ENCODE data around the gene CHST8. TPM values are rescaled to one million over a fixed set of nuclear protein-coding genes. Genes with fewer than 3 reads are reported as not detected.

CHST8 gene, protein sequence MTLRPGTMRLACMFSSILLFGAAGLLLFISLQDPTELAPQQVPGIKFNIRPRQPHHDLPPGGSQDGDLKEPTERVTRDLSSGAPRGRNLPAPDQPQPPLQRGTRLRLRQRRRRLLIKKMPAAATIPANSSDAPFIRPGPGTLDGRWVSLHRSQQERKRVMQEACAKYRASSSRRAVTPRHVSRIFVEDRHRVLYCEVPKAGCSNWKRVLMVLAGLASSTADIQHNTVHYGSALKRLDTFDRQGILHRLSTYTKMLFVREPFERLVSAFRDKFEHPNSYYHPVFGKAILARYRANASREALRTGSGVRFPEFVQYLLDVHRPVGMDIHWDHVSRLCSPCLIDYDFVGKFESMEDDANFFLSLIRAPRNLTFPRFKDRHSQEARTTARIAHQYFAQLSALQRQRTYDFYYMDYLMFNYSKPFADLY
- 0.35 TPM in 1 of 3 replicates, not detected in the others for total RNA-seq
- long read RNA-seq = 0 reads

DNA sequence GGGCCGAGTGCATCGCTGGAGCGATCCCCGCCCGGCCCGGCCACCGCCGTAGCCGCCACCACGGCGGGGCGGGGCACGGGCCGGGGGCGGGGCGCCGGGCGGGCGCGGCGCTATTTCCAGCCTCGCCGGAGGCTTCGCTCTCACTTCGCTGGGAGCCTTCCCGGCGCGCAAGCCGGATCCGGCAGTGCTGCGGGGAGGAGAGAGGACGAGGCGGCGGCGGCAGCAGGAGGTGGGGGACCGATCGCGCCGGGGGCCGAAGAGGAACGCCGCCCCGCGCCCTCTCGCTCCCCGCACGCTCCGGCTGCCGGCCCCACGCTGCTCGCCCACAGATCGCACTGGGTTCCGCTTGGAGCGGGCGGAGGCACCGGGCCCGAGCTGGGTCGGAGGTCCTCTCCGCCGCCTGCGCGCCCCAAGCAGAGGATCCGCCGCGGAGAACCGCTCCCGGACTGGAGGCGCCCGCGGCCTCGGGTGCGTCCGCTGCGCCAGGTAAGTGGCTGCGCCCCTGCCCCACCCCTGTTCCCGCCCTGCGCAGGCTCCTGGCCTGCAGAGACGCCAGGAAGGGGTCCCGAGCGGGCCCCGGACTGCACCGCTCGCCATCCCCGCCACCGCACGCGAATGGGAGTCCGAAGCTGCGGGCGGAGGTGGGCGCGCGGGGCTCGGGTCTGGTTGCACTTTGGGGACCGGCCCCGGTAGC lies at the start of gene CHST8:
Gene CHST8, plus strand, starts transcription at position 143 of the 694 bp plus-strand sequence. CDS start 67,309 bp downstream, outside the sequence.
- Mint-ChIP-seq H3K9me3 (ENCODE audit: low read depth) (no peaks in the 10 kb centered on the region), H3K27ac (ENCODE audit: unreplicated experiment) (no peak within 1 kb of the TSS), H3K4me3 (ENCODE audit: unreplicated experiment) (peak within 1 kb of the TSS; percentile 46), H3K27me3 (ENCODE audit: low read depth) (peaks cover 63% of the 10 kb centered on the region), H3K4me1 (ENCODE audit: low read depth) (peaks cover 3% of the 10 kb centered on the region), H3K36me3 (ENCODE audit: low read depth) (peaks cover 1% of the 10 kb centered on the region)
- peak; percentile 69 for DNase-seq (ENCODE audit: low spot score)
- TF ChIP-seq, protein P1, sequence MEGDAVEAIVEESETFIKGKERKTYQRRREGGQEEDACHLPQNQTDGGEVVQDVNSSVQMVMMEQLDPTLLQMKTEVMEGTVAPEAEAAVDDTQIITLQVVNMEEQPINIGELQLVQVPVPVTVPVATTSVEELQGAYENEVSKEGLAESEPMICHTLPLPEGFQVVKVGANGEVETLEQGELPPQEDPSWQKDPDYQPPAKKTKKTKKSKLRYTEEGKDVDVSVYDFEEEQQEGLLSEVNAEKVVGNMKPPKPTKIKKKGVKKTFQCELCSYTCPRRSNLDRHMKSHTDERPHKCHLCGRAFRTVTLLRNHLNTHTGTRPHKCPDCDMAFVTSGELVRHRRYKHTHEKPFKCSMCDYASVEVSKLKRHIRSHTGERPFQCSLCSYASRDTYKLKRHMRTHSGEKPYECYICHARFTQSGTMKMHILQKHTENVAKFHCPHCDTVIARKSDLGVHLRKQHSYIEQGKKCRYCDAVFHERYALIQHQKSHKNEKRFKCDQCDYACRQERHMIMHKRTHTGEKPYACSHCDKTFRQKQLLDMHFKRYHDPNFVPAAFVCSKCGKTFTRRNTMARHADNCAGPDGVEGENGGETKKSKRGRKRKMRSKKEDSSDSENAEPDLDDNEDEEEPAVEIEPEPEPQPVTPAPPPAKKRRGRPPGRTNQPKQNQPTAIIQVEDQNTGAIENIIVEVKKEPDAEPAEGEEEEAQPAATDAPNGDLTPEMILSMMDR (IDR thresholded peaks at IDR 0.05) = no peak

DNA sequence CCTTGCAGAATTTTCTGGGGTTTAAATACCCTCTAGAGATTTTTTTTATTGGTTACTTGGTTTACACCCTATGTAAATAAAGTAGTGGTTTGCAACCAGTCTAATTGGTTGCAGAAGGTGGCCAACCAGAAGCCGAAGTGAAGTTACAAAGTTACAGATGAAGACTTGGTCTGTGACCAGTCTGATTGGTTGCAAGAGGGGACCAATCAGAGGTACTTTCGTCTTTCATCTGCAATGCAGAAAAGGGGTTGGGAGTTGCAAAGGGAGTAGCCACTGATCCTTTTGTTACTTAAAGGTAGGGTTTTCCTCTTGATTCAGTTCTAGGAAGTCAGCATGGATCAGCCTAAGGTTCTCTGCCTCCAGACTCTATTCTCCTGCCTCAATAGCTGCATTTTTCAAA lies 48.8 kb upstream of the CHST8 start:
- H3K4me1 Mint-ChIP-seq (ENCODE audit: low read depth) = no peaks in the 10 kb centered on the region
- no peak overlapping the region for H3K27ac Mint-ChIP-seq (ENCODE audit: unreplicated experiment)
- no peak overlapping the region for H3K4me3 Mint-ChIP-seq (ENCODE audit: unreplicated experiment)
- peaks cover 26% of the 10 kb centered on the region for H3K27me3 Mint-ChIP-seq (ENCODE audit: low read depth)
- TF ChIP-seq, protein P1 (IDR thresholded peaks at IDR 0.05) = no peak
- DNase-seq (ENCODE audit: low spot score) = no peak
- peaks cover 16% of the 10 kb centered on the region for H3K9me3 Mint-ChIP-seq (ENCODE audit: low read depth)
- no peaks in the 10 kb centered on the region for H3K36me3 Mint-ChIP-seq (ENCODE audit: low read depth)

DNA sequence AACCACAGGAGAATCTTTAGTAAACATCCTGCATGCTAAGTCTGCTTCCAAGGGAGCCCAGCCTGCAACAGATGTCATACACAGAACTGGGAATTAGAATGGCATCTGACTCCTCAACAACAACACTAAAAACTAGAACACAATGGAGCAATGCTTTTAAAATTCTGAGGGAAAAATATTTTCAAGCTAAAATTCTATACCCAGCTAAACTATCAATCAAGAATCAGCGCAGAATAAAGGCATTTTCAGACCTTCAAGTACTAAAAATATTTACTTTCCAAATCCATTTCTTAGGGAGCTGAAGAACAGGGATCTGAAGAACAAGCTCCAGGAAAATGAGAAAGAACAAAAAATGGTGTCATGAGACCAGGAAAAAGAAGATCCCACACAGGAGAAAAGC lies 46.9 kb upstream of the CHST8 start:
- no peak overlapping the region for H3K4me3 Mint-ChIP-seq (ENCODE audit: unreplicated experiment)

DNA sequence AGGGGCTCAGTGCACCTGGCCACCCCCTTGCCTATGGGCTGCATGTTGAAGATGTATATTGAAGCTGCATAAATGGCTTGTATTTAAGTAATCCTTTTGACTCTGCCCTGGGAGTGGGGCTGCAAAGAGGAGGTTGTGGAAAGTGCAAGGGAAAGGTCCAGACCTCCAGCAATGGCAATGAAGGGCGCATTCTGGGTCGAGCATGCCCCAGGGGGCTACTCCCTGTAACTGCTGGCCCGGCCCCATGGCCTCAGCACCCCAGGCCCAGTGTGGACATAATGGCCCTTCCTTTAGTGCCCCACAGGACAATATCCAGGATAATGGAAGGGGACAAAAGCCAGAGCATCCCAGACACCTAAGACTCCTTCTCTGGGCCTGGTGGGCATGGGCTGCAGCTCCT lies 43.1 kb upstream of the CHST8 start:
- Mint-ChIP-seq H3K4me1 (ENCODE audit: low read depth) (no peaks in the 10 kb centered on the region), H3K27ac (ENCODE audit: unreplicated experiment) (no peak overlapping the region), H3K4me3 (ENCODE audit: unreplicated experiment) (no peak overlapping the region), H3K36me3 (ENCODE audit: low read depth) (no peaks in the 10 kb centered on the region), H3K27me3 (ENCODE audit: low read depth) (no peaks in the 10 kb centered on the region), H3K9me3 (ENCODE audit: low read depth) (peaks cover 10% of the 10 kb centered on the region)
- DNase-seq (ENCODE audit: low spot score) = peak; percentile 63
- TF ChIP-seq, protein P1 (IDR thresholded peaks at IDR 0.05) = no peak

More for the DNA sequence above, 46.9 kb upstream of the CHST8 start:
- no peak for DNase-seq (ENCODE audit: low spot score)
- peaks cover 16% of the 10 kb centered on the region for H3K9me3 Mint-ChIP-seq (ENCODE audit: low read depth)
- H3K4me1 Mint-ChIP-seq (ENCODE audit: low read depth) = no peaks in the 10 kb centered on the region
- H3K27me3 Mint-ChIP-seq (ENCODE audit: low read depth) = peaks cover 15% of the 10 kb centered on the region
- no peak overlapping the region for H3K27ac Mint-ChIP-seq (ENCODE audit: unreplicated experiment)
- H3K36me3 Mint-ChIP-seq (ENCODE audit: low read depth) = no peaks in the 10 kb centered on the region
- TF ChIP-seq, protein P1 (IDR thresholded peaks at IDR 0.05) = no peak

DNA sequence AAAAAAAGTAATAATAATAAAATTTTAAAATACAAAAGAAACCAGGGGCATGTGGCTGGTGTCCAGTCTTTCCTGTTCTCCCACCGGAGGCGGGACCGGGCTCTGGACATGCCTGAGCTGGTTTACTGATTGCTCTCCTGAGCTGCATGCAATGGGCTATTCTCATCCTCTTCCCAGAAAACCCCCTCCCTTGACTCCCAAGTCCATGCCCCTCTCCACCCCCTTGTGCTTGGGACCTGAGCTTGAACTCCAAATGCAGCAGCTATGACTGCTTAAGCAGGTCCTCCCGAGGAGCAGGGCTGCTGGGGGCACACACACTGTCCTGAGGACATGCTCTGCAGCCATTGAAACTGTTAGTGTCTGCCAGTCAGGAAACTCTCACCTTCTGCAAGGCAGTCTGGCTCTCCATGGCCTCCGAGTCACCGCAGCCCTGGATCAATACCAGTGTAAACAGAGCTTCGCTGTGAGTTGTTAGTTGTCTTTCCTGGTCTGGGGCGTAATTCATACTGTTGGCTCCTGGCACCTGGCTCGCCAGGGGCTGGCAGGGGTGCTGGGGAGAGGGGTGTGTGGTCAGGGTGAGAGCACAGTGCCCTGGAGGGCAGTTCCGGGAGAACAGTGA lies 41.6 kb upstream of the CHST8 start:
- no peak for DNase-seq (ENCODE audit: low spot score)
- no peaks in the 10 kb centered on the region for H3K4me1 Mint-ChIP-seq (ENCODE audit: low read depth)
- peak overlapping the region; percentile 54 for H3K27ac Mint-ChIP-seq (ENCODE audit: unreplicated experiment)
- TF ChIP-seq, protein P1 (IDR thresholded peaks at IDR 0.05) = no peak
- H3K9me3 Mint-ChIP-seq (ENCODE audit: low read depth) = no peaks in the 10 kb centered on the region
- H3K4me3 Mint-ChIP-seq (ENCODE audit: unreplicated experiment) = no peak overlapping the region
- no peaks in the 10 kb centered on the region for H3K36me3 Mint-ChIP-seq (ENCODE audit: low read depth)
- no peaks in the 10 kb centered on the region for H3K27me3 Mint-ChIP-seq (ENCODE audit: low read depth)
